Measurements from ENCODE around the gene STAM2. TPM values are rescaled to one million over a fixed set of nuclear protein-coding genes. Genes with fewer than 3 reads are reported as not detected.

The STAM2 gene
- total RNA-seq, result 10 to 100 TPM; 26.8 to 27.3 TPM

- peaks cover 0 to 33% of the 10 kb centered on the region in 2 donors for H3K4me1 ChIP-seq
- peak; percentile 94 to 95 for TF ChIP-seq CTCF (IDR thresholded peaks at IDR 0.05)
- no peaks in the 10 kb centered on the region for H3K9me3 ChIP-seq
- peak within 1 kb of the TSS; percentile 70 to 73 for H3K4me3 ChIP-seq
- H3K36me3 ChIP-seq, result no peaks in the 10 kb centered on the region
- peak within 1 kb of the TSS; percentile 92 for H3K27ac ChIP-seq
- DNase-seq (ENCODE audit: low spot score), result peak; percentile 93
- no peaks in the 10 kb centered on the region for H3K27me3 ChIP-seq
These were observed at the start of gene STAM2 for GRCh38 chr2:152175368-152176112. Gene STAM2, minus strand, starts transcription at chr2:152175763. Its CDS starts 121 bp downstream, at chr2:152175642.

- Histone ChIP-seq H3K4me1 (peaks cover 0 to 11% of the 10 kb centered on the region in 2 donors), H3K4me3 (no peak overlapping the region), H3K27me3 (no peaks in the 10 kb centered on the region), H3K27ac (peak overlapping the region in 1 of 2 donors; percentile 37), H3K9me3 (no peaks in the 10 kb centered on the region), H3K36me3 (no peaks in the 10 kb centered on the region)
- DNase-seq (ENCODE audit: low spot score), result no peak
- no peak for TF ChIP-seq CTCF (IDR thresholded peaks at IDR 0.05)
These were observed 48.4 kb upstream of the STAM2 start for GRCh38 chr2:152223977-152224376.

- Histone ChIP-seq H3K27ac (peak overlapping the region in 1 of 2 donors; percentile 37), H3K27me3 (no peaks in the 10 kb centered on the region), H3K4me1 (peaks cover 0 to 11% of the 10 kb centered on the region in 2 donors), H3K4me3 (no peak overlapping the region), H3K9me3 (no peaks in the 10 kb centered on the region), H3K36me3 (no peaks in the 10 kb centered on the region)
- DNase-seq (ENCODE audit: low spot score), result no peak
- TF ChIP-seq CTCF (IDR thresholded peaks at IDR 0.05), result no peak
These were observed 47.5 kb upstream of the STAM2 start for GRCh38 chr2:152222975-152223637.

GRCh38 chr2:152221839-152222238, 46.3 kb upstream of the STAM2 start:
- no peak for TF ChIP-seq CTCF (IDR thresholded peaks at IDR 0.05)
- no peak for DNase-seq (ENCODE audit: low spot score)
- H3K4me1 ChIP-seq, result peaks cover 0 to 11% of the 10 kb centered on the region in 2 donors
- no peaks in the 10 kb centered on the region for H3K36me3 ChIP-seq
- H3K27ac ChIP-seq, result no peak overlapping the region
- H3K27me3 ChIP-seq, result no peaks in the 10 kb centered on the region
- no peak overlapping the region for H3K4me3 ChIP-seq
- H3K9me3 ChIP-seq, result no peaks in the 10 kb centered on the region

- H3K27me3 ChIP-seq, result no peaks in the 10 kb centered on the region
- TF ChIP-seq CTCF (IDR thresholded peaks at IDR 0.05), result no peak
These were observed 43.7 kb upstream of the STAM2 start for GRCh38 chr2:152219077-152219828.

More at GRCh38 chr2:152219077-152219828, 43.7 kb upstream of the STAM2 start:
- DNase-seq (ENCODE audit: low spot score), result no peak
- no peaks in the 10 kb centered on the region for H3K36me3 ChIP-seq
- peaks cover 0 to 3% of the 10 kb centered on the region in 2 donors for H3K9me3 ChIP-seq
- H3K4me3 ChIP-seq, result no peak overlapping the region
- H3K27ac ChIP-seq, result no peak overlapping the region
- peaks cover 0 to 11% of the 10 kb centered on the region in 2 donors for H3K4me1 ChIP-seq
